ENCODE measurements around the gene REXO1. TPM values are rescaled to one million over a fixed set of nuclear protein-coding genes. Genes with fewer than 3 reads are reported as not detected.

The REXO1 gene
- total and polyA plus RNA-seq, 9 of the 15 experiments (the other 6 are each of a cell fraction or from before 2014, with no cell fraction given): 0.04 to 63.3 (median 15.8) TPM

DNA sequence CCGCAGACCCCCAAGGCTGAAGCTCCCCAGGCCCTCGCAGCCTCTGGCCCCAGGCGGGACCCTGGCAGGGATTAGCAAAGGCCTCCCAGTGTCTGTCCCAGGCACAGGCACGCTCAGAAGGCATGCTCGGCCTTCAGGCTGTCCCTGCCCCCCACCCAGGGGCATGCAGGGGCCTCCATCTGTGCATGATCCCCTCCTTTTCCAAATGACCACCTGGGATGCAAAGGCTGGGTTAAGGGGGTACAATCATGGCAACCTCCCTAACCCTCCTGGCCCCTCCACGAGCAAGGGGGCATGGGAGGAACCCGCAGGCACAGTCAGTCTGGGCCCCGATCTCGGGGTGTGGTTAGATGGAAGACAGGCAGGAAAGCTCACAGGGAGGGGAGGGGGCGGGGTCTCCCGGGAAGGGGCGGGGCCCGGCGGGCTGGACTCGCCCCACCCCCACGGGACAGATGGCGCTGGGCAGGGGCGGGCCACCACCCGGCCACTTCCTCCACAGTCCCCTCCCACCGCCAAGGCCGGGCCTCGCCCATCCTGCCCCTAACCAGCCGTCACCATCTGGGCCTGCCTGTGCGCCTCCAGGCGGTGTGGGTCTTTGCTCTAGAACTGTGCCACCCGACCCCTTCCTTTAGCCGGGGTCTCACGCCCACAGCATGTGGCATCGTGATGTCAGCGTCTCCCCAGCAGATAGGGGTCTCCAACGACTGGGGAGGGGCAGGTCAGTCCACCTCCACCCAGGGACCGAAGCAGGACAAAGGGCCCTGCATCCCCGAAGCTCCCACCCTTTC, 7.0 kb upstream of the REXO1 start (continued):
- TF ChIP-seq, protein P1, sequence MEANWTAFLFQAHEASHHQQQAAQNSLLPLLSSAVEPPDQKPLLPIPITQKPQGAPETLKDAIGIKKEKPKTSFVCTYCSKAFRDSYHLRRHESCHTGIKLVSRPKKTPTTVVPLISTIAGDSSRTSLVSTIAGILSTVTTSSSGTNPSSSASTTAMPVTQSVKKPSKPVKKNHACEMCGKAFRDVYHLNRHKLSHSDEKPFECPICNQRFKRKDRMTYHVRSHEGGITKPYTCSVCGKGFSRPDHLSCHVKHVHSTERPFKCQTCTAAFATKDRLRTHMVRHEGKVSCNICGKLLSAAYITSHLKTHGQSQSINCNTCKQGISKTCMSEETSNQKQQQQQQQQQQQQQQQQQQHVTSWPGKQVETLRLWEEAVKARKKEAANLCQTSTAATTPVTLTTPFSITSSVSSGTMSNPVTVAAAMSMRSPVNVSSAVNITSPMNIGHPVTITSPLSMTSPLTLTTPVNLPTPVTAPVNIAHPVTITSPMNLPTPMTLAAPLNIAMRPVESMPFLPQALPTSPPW (CRISPR knock-in tag; IDR thresholded peaks at IDR 0.05): peak; percentile 79
- TF ChIP-seq HNRNPLL (IDR thresholded peaks at IDR 0.05; ENCODE audit: low read depth, low read length, poor library complexity, severe bottlenecking): no peak
- TF ChIP-seq, protein P2, sequence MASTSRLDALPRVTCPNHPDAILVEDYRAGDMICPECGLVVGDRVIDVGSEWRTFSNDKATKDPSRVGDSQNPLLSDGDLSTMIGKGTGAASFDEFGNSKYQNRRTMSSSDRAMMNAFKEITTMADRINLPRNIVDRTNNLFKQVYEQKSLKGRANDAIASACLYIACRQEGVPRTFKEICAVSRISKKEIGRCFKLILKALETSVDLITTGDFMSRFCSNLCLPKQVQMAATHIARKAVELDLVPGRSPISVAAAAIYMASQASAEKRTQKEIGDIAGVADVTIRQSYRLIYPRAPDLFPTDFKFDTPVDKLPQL (IDR thresholded peaks at IDR 0.05; ENCODE audit: extremely low read depth, insufficient read length): no peak
- peak; percentile 39; the same call in 1 of the 2 replicates for TF ChIP-seq GTF2F1 (IDR thresholded peaks at IDR 0.05; ENCODE audit: low read depth, low read length)
- TF ChIP-seq RBM34 (IDR thresholded peaks at IDR 0.05; ENCODE audit: borderline replicate concordance, insufficient read depth, low read length): no peak
- TF ChIP-seq PML (IDR thresholded peaks at IDR 0.05; ENCODE audit: low read length): peak; percentile 32; the same call in 1 of the 2 replicates
- no peak for TF ChIP-seq BDP1 (IDR thresholded peaks at IDR 0.05; ENCODE audit: insufficient read depth, insufficient read length)
- TF ChIP-seq, protein P3, sequence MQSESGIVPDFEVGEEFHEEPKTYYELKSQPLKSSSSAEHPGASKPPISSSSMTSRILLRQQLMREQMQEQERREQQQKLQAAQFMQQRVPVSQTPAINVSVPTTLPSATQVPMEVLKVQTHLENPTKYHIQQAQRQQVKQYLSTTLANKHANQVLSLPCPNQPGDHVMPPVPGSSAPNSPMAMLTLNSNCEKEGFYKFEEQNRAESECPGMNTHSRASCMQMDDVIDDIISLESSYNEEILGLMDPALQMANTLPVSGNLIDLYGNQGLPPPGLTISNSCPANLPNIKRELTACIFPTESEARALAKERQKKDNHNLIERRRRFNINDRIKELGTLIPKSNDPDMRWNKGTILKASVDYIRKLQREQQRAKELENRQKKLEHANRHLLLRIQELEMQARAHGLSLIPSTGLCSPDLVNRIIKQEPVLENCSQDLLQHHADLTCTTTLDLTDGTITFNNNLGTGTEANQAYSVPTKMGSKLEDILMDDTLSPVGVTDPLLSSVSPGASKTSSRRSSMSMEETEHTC (IDR thresholded peaks at IDR 0.05): 0 out of 2 replicates have a peak, but pooled peaks have one; percentile 17
- no peak for TF ChIP-seq MAFK (IDR thresholded peaks at IDR 0.05; ENCODE audit: low read length)
- peak; percentile 35; the same call in 1 of the 2 replicates for TF ChIP-seq ZNF76 (CRISPR knock-in tag; IDR thresholded peaks at IDR 0.05; ENCODE audit: borderline replicate concordance)
- peak; percentile 17; the same call in 1 of the 2 replicates for TF ChIP-seq HDGF (IDR thresholded peaks at IDR 0.05)
- peak; percentile 72 for TF ChIP-seq GABPA (tag; conservative IDR thresholded peaks at IDR 0.05; ENCODE audit: low read depth)
- TF ChIP-seq, protein P4, sequence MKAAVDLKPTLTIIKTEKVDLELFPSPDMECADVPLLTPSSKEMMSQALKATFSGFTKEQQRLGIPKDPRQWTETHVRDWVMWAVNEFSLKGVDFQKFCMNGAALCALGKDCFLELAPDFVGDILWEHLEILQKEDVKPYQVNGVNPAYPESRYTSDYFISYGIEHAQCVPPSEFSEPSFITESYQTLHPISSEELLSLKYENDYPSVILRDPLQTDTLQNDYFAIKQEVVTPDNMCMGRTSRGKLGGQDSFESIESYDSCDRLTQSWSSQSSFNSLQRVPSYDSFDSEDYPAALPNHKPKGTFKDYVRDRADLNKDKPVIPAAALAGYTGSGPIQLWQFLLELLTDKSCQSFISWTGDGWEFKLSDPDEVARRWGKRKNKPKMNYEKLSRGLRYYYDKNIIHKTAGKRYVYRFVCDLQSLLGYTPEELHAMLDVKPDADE (conservative IDR thresholded peaks at IDR 0.05; ENCODE audit: control insufficient read depth, low read depth, low read length): 0 out of 2 replicates have a peak, but pooled peaks have one; percentile 4
- TF ChIP-seq ZNF124 (CRISPR knock-in tag; IDR thresholded peaks at IDR 0.05): no peak
- TF ChIP-seq TFAM (CRISPR knock-in tag; conservative IDR thresholded peaks at IDR 0.05): no peak

Measured in K562 (cell line).